Limb (tissue), 2 donors: ENCODE measurements around the gene WASF2.
"Not testable (repeated sequence)": the region's sequence is repeated elsewhere in the genome, so short reads cannot be mapped to it uniquely, and the experiment has no call there.

Experiments used
- DNase-seq, 2 donors: peaks; one replicate each; pipeline ENCODE4 v3.0.0-alpha.2; 2016; ENCODE audit errors: extremely low spot score in 2 of 2

Gene WASF2

GRCh38 chr1:27400082-27400962 is 89.6 kb downstream of the WASF2 start:
- peak in 1 of 2 donors; percentile 47 for DNase-seq

GRCh38 chr1:27399251-27400025 is 90.5 kb downstream of the WASF2 start:
- peak in 1 of 2 donors; percentile 65 for DNase-seq

DNA sequence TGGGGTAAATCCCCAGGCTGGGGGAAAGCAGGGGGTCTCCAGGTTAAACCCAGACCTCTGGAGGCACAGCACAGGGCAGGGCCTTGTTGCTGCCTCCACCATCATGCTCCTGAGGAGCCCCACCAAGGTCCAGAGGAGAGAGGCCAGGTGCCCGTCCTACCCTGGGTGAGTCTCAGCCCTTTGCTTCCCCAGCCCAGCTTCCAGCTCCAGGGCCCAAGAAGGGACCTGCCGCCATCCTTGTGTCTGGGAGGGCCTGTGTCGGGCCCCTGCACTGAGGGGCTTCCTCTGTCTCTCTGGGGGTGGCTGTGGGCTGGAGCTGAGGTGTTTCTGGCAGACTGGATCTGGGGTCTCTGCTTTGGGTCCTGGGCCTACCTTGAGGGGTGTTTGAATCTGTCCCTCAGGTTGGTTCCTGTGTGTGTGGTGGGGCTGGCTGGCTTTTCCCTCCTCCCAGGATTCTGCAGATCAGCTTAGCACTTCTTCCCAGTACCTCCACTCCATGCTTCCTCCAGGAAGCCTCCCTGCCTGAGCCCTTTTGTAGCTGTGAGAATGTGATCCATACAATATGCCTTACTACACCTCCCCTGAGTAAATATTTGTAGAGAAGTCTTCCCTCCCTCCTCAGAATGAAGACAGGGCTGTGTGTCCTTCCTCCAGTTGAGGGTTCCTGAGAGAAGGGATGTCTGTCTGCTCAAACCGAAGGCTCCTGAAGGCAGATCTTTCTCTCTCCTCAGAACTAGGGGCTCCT is 91.4 kb downstream of the WASF2 start:
- no peak for DNase-seq

GRCh38 chr1:27397749-27398148 is 92.2 kb downstream of the WASF2 start:
- no peak for DNase-seq

GRCh38 chr1:27397110-27397509 is 92.9 kb downstream of the WASF2 start:
- no peak for DNase-seq

DNA sequence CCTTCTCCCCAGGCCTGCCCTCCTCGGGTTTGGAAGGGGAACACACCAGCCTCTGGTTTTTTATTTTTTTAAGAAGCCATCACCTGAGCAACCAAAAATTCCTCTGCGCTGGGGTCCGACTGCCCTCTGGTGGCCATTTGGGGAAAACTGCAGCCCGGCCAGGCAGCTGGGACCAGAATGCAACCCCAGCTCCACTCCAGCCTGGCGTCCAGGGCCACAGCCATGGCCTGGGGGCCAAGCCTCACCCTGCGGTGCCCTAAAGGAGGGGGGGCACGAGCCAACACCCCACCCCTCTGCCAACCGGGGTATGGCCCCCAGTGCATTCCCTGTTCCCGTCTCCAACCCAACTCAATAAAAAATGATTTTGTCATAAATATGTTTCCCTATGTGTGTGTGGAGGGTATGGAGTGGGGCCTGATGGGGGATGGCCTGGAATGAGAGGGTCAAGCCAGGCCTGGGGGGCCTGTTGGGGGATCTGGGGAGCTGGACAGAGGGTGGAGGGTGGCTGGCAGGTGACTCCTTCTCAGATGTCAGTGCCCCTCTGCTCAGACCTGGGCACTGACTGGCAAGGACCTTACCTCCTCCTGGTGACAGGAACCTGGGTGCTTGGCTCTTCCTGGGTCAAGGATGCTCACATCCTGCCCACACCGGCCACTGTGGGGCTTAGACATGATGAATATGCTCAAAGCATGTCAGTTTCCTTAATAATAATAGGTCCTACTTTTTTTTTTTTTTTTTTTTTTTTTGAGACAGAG is 94.3 kb downstream of the WASF2 start:
- DNase-seq, result peak; percentile 77 to 88

GRCh38 chr1:27394925-27395324 is 95.0 kb downstream of the WASF2 start:
- DNase-seq, result no peak

DNA sequence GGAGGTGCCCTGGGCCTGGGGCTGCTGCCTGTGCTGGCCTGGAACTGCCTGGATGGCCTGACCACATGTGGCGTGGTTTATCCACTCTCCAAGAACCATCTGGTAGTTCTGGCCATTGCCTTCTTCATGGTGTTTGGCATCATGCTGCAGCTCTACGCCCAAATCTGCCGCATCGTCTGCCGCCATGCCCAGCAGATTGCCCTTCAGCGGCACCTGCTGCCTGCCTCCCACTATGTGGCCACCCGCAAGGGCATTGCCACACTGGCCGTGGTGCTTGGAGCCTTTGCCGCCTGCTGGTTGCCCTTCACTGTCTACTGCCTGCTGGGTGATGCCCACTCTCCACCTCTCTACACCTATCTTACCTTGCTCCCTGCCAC is 95.7 kb downstream of the WASF2 start:
- no peak for DNase-seq

DNA sequence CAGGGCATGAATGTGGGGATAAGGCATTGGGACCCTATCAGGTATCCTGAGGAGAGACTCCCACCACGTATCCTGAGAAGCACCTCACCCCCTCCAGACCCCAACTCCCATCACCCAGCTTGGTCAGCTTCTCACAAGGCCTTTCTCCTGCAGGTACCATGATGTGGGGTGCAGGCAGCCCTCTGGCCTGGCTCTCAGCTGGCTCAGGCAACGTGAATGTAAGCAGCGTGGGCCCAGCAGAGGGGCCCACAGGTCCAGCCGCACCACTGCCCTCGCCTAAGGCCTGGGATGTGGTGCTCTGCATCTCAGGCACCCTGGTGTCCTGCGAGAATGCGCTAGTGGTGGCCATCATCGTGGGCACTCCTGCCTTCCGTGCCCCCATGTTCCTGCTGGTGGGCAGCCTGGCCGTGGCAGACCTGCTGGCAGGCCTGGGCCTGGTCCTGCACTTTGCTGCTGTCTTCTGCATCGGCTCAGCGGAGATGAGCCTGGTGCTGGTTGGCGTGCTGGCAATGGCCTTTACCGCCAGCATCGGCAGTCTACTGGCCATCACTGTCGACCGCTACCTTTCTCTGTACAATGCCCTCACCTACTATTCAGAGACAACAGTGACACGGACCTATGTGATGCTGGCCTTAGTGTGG is 96.2 kb downstream of the WASF2 start:
- no peak for DNase-seq

- peak in 1 of 2 donors; percentile 53 for DNase-seq
Measured at GRCh38 chr1:27392778-27393635, 97.0 kb downstream of the WASF2 start.

DNA sequence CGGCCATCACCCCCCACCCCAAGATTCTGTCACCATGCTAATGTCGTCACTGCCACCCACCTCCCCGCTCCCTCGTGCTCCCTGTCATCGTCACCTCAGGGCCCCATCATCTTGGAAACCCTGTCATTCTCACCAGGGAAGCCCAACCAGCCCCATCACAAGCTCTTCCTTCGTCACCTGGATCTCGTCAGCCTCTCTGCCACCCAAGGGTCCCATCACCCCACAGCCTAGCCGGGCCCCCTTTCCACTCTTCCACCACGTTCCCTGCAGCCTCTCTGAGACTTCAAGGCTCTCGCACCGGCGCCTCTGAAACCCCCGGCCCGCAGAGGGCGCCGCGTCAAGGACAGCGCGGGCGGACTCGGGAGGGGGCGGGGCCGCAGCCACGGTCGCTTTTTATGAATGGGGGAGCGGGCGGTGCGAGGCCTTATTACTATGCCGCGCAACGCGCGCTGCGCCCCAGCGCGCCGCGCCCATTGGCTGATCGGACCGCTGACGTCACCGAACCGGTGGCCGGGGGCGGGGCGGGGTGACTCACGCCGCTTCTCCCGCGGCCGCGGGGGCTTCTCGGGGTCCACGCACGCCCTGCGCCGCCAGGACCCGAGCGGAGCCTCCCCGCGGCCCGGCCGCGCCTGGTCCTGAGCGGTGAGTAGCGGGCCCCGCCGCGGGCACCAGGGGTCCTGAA is 97.7 kb downstream of the WASF2 start, which contains the start of gene GPR3:
Gene GPR3, plus strand, starts transcription at position 527 of the 682 bp plus-strand sequence. CDS start 1,177 bp downstream, outside the sequence.
- DNase-seq, result peak; percentile 93 to 95

DNA sequence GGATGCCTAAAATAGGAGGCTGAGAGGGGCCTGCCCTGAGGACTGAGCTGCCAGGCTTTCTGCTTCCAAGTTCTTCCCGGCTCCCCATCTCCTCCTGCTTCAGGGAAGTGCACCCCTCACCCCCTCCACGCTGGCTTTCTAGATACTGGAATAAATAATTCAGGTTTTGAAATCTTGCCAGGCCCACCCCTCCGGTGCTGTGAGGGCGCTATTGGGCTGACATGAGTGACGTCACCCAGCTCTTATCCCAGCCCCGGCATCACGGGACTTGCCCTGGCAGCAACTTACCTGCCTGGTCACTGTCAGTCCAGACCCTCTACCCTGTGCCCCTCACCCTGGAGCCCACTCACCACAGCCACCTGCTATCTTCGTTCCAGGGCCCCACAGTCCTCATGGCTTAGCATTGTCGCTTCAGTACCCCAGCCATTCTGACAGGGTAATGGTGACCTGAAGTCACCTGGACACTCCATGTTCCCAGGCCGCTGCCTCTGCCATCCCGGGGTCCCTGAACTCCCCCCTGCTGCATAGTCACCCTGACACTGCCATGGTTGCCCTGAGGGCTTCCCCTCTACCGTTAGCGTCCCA is 98.4 kb downstream of the WASF2 start:
- peak in 1 of 2 donors; percentile 69 for DNase-seq

- peak in 1 of 2 donors; percentile 70 for DNase-seq
Measured at GRCh38 chr1:27388337-27389005, 101.5 kb downstream of the WASF2 start.

GRCh38 chr1:27384797-27385196 is 105.2 kb downstream of the WASF2 start:
- not testable (repeated sequence) for DNase-seq

DNA sequence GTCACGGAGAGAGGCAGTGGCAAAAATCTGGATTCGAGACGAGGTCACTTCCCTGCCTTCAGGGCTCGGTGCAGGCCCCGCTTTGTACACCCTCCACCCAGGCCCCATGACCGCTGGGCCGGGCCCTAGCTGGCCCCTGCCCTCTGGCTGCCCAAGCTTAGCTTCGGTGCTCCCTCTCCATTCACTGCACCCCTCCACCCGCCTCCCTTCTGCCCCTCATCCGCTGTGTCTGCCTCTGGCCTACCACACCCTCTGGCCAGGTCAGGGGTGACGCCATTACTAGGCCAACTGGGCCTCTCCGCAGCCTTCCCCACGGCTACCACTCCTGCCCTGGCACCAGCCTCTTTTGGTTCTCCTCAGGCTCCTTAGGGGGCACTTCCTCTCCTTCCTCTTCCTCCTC is 106.3 kb downstream of the WASF2 start:
- DNase-seq, result no peak

DNA sequence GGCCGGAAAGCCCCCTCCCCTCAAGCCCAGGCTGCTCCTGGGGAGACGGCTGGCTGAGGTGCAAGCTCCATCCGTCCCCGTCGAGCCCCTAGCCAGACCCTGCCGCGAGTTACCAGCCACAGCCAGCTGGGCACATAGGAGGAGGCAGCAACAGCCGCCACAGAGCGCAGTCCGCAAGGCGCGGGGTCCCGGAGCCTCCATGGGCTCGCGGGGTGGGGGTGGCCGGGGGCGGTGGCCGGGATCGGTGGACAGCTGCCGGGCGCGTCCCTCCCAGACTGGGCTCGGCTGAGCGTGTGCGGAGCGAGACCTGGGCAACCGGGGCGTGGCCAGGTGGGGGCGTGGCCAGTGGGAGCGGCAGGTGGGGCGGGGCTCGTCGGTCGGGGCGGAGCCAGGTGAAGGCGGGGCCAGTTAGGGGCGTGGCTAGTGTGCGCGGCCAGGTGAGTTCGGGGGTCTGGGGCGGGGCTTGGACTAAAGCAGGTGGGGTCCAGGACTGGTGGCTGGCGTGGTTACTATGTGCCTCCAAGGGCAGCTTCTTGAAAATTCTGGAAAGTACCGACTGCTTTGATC is 106.8 kb downstream of the WASF2 start, which contains the start of gene CD164L2:
Gene CD164L2, minus strand, starts transcription at position 295 of the 567 bp plus-strand sequence. Its CDS starts 94 bp downstream, at position 201.
- peak in 1 of 2 donors; percentile 51 for DNase-seq

DNA sequence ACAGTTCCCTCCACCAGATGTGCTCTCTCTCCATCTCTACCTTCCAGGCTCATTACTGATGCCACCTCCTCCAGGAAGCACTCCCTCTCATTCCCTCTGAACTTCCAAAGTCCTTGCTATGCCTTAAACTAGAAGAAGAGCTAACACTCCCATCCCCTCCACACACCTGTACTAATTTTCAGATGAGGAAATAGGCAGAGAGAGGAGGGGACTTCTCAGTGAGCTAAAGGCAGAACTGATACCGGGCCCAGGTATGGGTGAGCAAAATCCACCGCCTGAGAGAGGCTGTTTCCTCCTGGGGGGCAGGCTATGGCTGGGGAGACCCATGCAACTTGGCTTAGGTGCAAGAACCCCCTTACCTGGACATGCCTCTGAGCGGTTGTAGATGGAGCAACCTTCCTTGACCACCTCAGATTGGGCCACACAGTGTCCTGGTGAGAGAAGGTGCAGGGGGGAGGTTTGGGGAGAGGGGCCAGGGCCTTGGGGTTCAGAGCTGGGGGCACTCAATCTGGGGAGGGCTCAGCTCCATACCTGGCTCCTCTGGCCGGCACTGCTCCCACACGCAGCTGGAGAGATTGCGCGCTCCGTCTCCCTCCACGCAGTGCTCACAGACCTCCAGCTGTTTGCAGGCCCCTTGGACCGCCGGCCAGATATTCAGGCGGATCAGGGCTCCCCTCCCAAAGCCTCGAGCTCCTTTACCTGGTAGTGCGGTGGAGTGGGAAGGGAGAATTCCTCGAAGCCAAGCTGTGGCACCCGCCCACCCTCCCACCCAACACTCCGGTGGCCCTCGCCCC is 107.8 kb downstream of the WASF2 start:
- DNase-seq, result no peak
